K562 (cell line): ENCODE results near the gene EIF2AK3. TPM values are rescaled to one million over a fixed set of nuclear protein-coding genes. Genes with fewer than 3 reads are reported as not detected.

ENCODE experiments used
- BACH1 ChIP-seq: fragments of 200-800 bp; sonication (Bioruptor generic); IDR thresholded peaks from 2 replicates; pipeline ENCODE4 v1.6.1; 2016; ENCODE audit warnings: missing genetic modification characterization, missing compliant biosample characterization
- CHD4 ChIP-seq: fragments of 200-600 bp; sonication (generic); IDR thresholded peaks from 3 replicates; pipeline ENCODE4 v1.6.1; 2012; ENCODE audit warnings: low read depth, mild to moderate bottlenecking, mixed read lengths, low read length, inconsistent platforms; ENCODE audit not compliant: insufficient read depth, insufficient replicate concordance, poor library complexity, severe bottlenecking
- FOSL1 ChIP-seq: fragments of 200-800 bp; sonication (Bioruptor generic); conservative IDR thresholded peaks from 2 replicates; pipeline ENCODE4 v1.6.1; 2016; ENCODE audit warnings: missing genetic modification characterization, missing compliant biosample characterization
- GATAD2B ChIP-seq: fragments of 450-650 bp; IDR thresholded peaks from 2 replicates; pipeline ENCODE4 v1.6.1; 2017; ENCODE audit warnings: mild to moderate bottlenecking, borderline replicate concordance
- HCFC1 ChIP-seq: IDR thresholded peaks from 2 replicates; pipeline ENCODE4 v1.6.1; 2012; ENCODE audit warnings: low read depth, low read length, improper control_type of control experiment
- HEY1 ChIP-seq: fragments of 250-450 bp; sonication (Bioruptor Pico); IDR thresholded peaks from 2 replicates; pipeline ENCODE4 v1.5.0; 2020; ENCODE audit warnings: mild to moderate bottlenecking, moderate library complexity, borderline replicate concordance
- HLTF ChIP-seq: fragments of 450-650 bp; IDR thresholded peaks from 2 replicates; pipeline ENCODE4 v1.6.1; 2016
- HOXB6 ChIP-seq: fragments of 250-450 bp; sonication (Bioruptor Pico); IDR thresholded peaks from 2 replicates; pipeline ENCODE4 v1.5.1; 2022; ENCODE audit warnings: mild to moderate bottlenecking, borderline replicate concordance
- ILK ChIP-seq: fragments of 450-650 bp; IDR thresholded peaks from 2 replicates; pipeline ENCODE4 v1.6.1; 2016; ENCODE audit warnings: missing genetic modification characterization, low read depth, mild to moderate bottlenecking, missing compliant biosample characterization, moderate library complexity, borderline replicate concordance
- JUN ChIP-seq, 2 experiments: sonication (generic) in 1 of 2; formaldehyde crosslinking in 1 of 2; IDR thresholded peaks; 2 replicates each; pipeline versions ENCODE4 v1.6.1 to v1.8.0; 2012 to 2022; ENCODE audit warnings: borderline replicate concordance in 2 of 2, mild to moderate bottlenecking in 2 of 2, improper control_type of control experiment in 1 of 2, low read depth in 1 of 2, low read length in 1 of 2, missing genetic modification reagents in 1 of 2
- NCOA6 ChIP-seq: fragments of 450-650 bp; IDR thresholded peaks from 2 replicates; pipeline ENCODE4 v1.6.1; 2017; ENCODE audit warnings: mild to moderate bottlenecking
- PHF8 ChIP-seq: fragments of 200-600 bp; sonication (generic); IDR thresholded peaks from 2 replicates; pipeline ENCODE4 v1.6.1; 2012; ENCODE audit warnings: mixed run types, mild to moderate bottlenecking, inconsistent platforms, low read length, moderate library complexity, borderline replicate concordance
- POLR2A ChIP-seq: fragments of 450-650 bp; conservative IDR thresholded peaks from 2 replicates; pipeline ENCODE4 v1.6.1; 2016
- RBM17 ChIP-seq: fragments of 200-400 bp; formaldehyde crosslinking; IDR thresholded peaks from 2 replicates; pipeline ENCODE4 v1.6.1; 2017; ENCODE audit warnings: low read depth, mild to moderate bottlenecking, low read length, borderline replicate concordance
- SMARCA5 ChIP-seq: fragments of 450-650 bp; IDR thresholded peaks from 2 replicates; pipeline ENCODE4 v1.6.1; 2016
- SREBF2 ChIP-seq: sonication (generic); formaldehyde crosslinking; IDR thresholded peaks from 2 replicates; pipeline ENCODE4 v1.4.0; 2020; ENCODE audit warnings: mild to moderate bottlenecking, missing genetic modification reagents
- STAG1 ChIP-seq: sonication (generic); formaldehyde crosslinking; IDR thresholded peaks from 2 replicates; pipeline ENCODE4 v1.5.0; 2020; ENCODE audit warnings: missing genetic modification reagents, borderline replicate concordance
- SUPT5H ChIP-seq: fragments of 450-650 bp; IDR thresholded peaks from 2 replicates; pipeline ENCODE4 v1.6.1; 2016
- TRIM28 ChIP-seq: fragments of 450-650 bp; IDR thresholded peaks from 2 replicates; pipeline ENCODE4 v1.6.1; 2017
- U2AF1 ChIP-seq: fragments of 200-400 bp; formaldehyde crosslinking; optimal IDR thresholded peaks from 2 replicates; pipeline ENCODE3; 2017; ENCODE audit warnings: mild to moderate bottlenecking, low read depth, low read length, moderate library complexity
- ZNF24 ChIP-seq: fragments of 450-650 bp; IDR thresholded peaks from 2 replicates; pipeline ENCODE4 v1.6.1; 2016
- ZNF717 ChIP-seq: fragments of 250-450 bp; sonication (Bioruptor Pico); IDR thresholded peaks from 2 replicates; pipeline ENCODE4 v1.5.0; 2021
- polyA plus RNA-seq, 8 experiments: library from polyadenylated mRNA; depleted of rRNA in 4 of 8; stranded (reverse) in 5 of 8; unstranded in 3 of 8; fragments of >200 nt; fragmentation: Nextera tagmentation in 2 of 8; fragmentation: Illumina TruSeq in 1 of 8; extraction: Ambion mirVana in 2 of 8; extraction: Trizol in 1 of 8; gene quantifications; 2 replicates each; pipeline versions ENCODE4 v1.2.1 to v1.2.3, GENCODE V29; 2011 to 2014; ENCODE audit warnings: inconsistent platforms in 1 of 8, missing spikeins in 1 of 8
- total RNA-seq, 7 experiments: library from RNA; depleted of rRNA in 6 of 7; stranded (reverse); fragments of >200 nt in 6 of 7; fragmentation: Illumina TruSeq in 2 of 7; extraction: Trizol in 2 of 7; gene quantifications; 2 replicates each; pipeline versions ENCODE4 v1.2.1 to v1.2.3, GENCODE V29; 2011 to 2021; ENCODE audit warnings: low replicate concordance in 1 of 7
- TF ChIP-seq, protein P1 (sequence below): sonication (generic); formaldehyde crosslinking; IDR thresholded peaks from 2 replicates; pipeline ENCODE4 v1.8.0; 2022; ENCODE audit warnings: missing genetic modification reagents, mild to moderate bottlenecking, borderline replicate concordance
- TF ChIP-seq, protein P2 (sequence below), 2 experiments: fragments of 250-450 bp in 1 of 2; fragments of 450-650 bp in 1 of 2; sonication (Bioruptor Pico) in 1 of 2; IDR thresholded peaks; 2 replicates each; pipeline versions ENCODE4 v1.6.1 to v1.8.0; 2016 to 2021; ENCODE audit warnings: mild to moderate bottlenecking in 2 of 2, moderate library complexity in 2 of 2, missing compliant biosample characterization in 1 of 2, missing genetic modification characterization in 1 of 2
- TF ChIP-seq, protein P3 (sequence below): sonication (generic); formaldehyde crosslinking; IDR thresholded peaks from 2 replicates; pipeline ENCODE4 v1.8.0; 2023; ENCODE audit warnings: mild to moderate bottlenecking, missing genetic modification reagents

EIF2AK3 gene
- total and polyA plus RNA-seq, 9 of the 15 experiments (the other 6 are each of a cell fraction or from before 2014, with no cell fraction given), result 1.7 to 11.6 (median 7.4) TPM

DNA sequence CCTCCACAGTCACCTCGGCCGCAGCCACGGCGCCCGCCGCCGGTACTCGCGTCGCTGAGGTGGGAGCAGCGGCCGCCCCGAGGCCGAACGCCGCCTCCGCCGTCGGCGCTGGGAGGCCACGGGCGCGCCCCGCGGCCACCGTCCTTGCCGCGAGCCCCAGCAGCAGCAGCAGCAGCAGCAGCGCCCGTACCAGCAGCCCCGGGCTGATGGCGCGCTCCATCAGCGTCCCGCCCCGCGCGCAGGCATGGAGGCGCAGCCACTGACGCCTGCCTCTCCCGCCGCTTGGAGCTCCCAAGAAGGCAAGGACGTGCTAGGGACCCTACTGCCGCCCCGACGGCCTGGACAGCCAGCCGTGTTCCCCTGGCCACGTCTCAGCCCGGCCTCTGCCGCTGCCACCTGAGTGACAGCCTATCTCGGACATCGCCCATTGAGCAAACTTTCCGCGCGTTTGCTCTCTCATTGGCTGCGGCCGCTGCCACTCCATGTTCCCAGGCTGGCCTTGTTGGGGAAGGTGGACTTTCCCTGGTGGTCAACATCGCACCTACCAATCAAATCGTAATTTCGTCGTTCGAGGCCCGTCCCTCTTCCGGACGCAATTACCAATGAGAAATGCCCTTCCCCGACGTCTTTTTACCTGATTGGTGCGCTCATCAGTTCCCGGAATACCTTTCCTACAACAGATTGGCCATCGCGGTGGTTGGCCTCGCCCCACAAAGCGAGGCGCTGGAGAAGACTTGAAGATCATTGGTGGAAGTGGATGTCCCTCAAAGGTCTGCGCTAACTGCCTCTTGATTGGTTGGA is at the start of gene EIF2AK3 (continued):
- TF ChIP-seq PHF8 (peak; percentile 72; the same call in 1 of the 2 replicates), STAG1 (CRISPR knock-in tag) (no peak), ILK (tag) (no peak), GATAD2B (peak; percentile 65; the same call in 1 of the 2 replicates), FOSL1 (no peak), HLTF (no peak), U2AF1 (no peak), HEY1 (CRISPR knock-in tag) (no peak), ZNF24 (no peak), HOXB6 (CRISPR knock-in tag) (no peak), NCOA6 (peak; percentile 84), RBM17 (no peak), SUPT5H (peak; percentile 23), POLR2A (peak; percentile 73), HCFC1 (peak; percentile 8), JUN (IDR thresholded peaks at IDR 0.05; ENCODE audit: borderline replicate concordance, low read depth, low read length) (no peak), JUN (CRISPR knock-in tag; IDR thresholded peaks at IDR 0.05; ENCODE audit: borderline replicate concordance) (no peak), CHD4 (no peak), SMARCA5 (no peak), ZNF717 (no peak), TRIM28 (no peak), SREBF2 (CRISPR knock-in tag) (no peak), BACH1 (0 out of 2 replicates have a peak, but pooled peaks have one; percentile 46)
- TF ChIP-seq, protein P1, sequence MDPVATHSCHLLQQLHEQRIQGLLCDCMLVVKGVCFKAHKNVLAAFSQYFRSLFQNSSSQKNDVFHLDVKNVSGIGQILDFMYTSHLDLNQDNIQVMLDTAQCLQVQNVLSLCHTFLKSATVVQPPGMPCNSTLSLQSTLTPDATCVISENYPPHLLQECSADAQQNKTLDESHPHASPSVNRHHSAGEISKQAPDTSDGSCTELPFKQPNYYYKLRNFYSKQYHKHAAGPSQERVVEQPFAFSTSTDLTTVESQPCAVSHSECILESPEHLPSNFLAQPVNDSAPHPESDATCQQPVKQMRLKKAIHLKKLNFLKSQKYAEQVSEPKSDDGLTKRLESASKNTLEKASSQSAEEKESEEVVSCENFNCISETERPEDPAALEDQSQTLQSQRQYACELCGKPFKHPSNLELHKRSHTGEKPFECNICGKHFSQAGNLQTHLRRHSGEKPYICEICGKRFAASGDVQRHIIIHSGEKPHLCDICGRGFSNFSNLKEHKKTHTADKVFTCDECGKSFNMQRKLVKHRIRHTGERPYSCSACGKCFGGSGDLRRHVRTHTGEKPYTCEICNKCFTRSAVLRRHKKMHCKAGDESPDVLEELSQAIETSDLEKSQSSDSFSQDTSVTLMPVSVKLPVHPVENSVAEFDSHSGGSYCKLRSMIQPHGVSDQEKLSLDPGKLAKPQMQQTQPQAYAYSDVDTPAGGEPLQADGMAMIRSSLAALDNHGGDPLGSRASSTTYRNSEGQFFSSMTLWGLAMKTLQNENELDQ (CRISPR knock-in tag), result no peak
- TF ChIP-seq, protein P2, sequence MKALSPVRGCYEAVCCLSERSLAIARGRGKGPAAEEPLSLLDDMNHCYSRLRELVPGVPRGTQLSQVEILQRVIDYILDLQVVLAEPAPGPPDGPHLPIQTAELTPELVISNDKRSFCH (CRISPR knock-in tag; IDR thresholded peaks at IDR 0.05), result no peak
- TF ChIP-seq, protein P2 (tag; IDR thresholded peaks at IDR 0.05), result no peak
- TF ChIP-seq, protein P3, sequence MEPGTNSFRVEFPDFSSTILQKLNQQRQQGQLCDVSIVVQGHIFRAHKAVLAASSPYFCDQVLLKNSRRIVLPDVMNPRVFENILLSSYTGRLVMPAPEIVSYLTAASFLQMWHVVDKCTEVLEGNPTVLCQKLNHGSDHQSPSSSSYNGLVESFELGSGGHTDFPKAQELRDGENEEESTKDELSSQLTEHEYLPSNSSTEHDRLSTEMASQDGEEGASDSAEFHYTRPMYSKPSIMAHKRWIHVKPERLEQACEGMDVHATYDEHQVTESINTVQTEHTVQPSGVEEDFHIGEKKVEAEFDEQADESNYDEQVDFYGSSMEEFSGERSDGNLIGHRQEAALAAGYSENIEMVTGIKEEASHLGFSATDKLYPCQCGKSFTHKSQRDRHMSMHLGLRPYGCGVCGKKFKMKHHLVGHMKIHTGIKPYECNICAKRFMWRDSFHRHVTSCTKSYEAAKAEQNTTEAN (CRISPR knock-in tag), result no peak
